PFSK-1 (cell line): ENCODE results near the gene PRPF8. TPM values are rescaled to one million over a fixed set of nuclear protein-coding genes. Genes with fewer than 3 reads are reported as not detected.

ENCODE experiments used
- FOXP2 ChIP-seq: optimal IDR thresholded peaks from 2 replicates; pipeline ENCODE3; 2011; ENCODE audit warnings: borderline replicate concordance, control low read depth, inconsistent platforms; ENCODE audit not compliant: insufficient read depth; ENCODE audit errors: extremely low read length, extremely low read depth
- POLR2AphosphoS5 ChIP-seq: IDR thresholded peaks from 2 replicates; pipeline ENCODE4 v1.6.1; 2012; ENCODE audit warnings: low read depth, mild to moderate bottlenecking, control low read depth, low read length, moderate library complexity
- SIN3A ChIP-seq: IDR thresholded peaks from 2 replicates; pipeline ENCODE4 v1.6.1; 2012; ENCODE audit warnings: mild to moderate bottlenecking, low read length, moderate library complexity, borderline replicate concordance; ENCODE audit not compliant: insufficient read depth
- TAF1 ChIP-seq: IDR thresholded peaks from 2 replicates; pipeline ENCODE4 v1.6.1; 2012; ENCODE audit warnings: low read length, control low read depth, borderline replicate concordance; ENCODE audit not compliant: insufficient read depth
- polyA plus RNA-seq: library from polyadenylated mRNA; unstranded; fragments of >200 nt; gene quantifications from one replicate; pipeline ENCODE4 v1.2.1, GENCODE V29; 2012; ENCODE audit warnings: low read depth, missing spikeins; ENCODE audit not compliant: insufficient read length
- TF ChIP-seq, protein P1 (sequence below), 2 experiments: IDR thresholded peaks; 2 replicates each; pipeline versions ENCODE4 v1.6.1 to v1.8.0; 2011 to 2012; ENCODE audit warnings: low read depth in 2 of 2, low read length in 2 of 2, control low read depth in 1 of 2, inconsistent platforms in 1 of 2, mild to moderate bottlenecking in 1 of 2, moderate library complexity in 1 of 2; ENCODE audit not compliant: insufficient read depth in 1 of 2

PRPF8 gene
- 613 TPM for polyA plus RNA-seq

DNA sequence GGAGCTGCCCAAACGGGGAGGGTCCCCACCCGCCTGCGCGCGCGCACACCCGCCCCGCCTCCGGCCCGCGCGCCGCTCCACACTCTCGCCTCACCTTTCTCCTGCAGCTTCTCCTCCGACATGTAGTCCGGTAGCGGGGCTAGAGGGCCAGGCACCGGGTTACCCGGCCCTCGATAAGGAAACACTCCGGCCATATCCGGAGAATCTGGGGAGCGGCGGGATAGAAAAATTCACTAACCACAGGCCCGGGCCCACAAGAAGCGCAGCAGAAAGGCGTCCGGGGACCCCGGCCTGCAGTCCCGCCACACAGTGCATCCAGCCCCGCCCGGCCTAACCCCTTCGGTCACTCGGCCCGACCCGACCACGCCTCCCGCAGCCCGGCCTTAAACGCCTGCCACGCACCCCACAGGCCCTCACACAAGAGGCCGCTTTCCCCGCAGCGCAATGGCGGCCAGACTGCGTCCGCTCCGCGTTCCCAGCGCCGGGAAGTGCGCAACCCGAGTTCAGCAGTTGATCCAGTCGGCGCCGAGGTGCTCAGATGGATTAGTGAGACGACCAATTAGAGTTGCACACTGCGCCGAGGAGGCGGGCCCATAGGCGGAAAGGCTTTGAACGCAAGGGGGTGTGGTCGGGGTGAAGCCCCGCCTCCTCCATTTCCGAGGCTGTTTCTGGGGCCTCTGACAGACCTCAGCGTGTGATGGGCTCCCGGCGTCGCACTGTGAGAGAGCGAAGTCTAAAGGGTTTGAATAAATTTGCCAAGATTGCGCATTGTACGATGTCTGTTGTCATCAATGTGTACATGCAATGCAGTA is at the start of gene PRPF8:
Gene PRPF8 (minus strand): TSS at position 490 of the 812 bp plus-strand sequence. CDS start 296 bp downstream, at position 194.
- TF ChIP-seq SIN3A (peak; percentile 37; the same call in 1 of the 2 replicates), POLR2AphosphoS5 (peak; percentile 96), TAF1 (0 out of 2 replicates have a peak, but pooled peaks have one; percentile 29), FOXP2 (peak; percentile 24)
- TF ChIP-seq, protein P1, sequence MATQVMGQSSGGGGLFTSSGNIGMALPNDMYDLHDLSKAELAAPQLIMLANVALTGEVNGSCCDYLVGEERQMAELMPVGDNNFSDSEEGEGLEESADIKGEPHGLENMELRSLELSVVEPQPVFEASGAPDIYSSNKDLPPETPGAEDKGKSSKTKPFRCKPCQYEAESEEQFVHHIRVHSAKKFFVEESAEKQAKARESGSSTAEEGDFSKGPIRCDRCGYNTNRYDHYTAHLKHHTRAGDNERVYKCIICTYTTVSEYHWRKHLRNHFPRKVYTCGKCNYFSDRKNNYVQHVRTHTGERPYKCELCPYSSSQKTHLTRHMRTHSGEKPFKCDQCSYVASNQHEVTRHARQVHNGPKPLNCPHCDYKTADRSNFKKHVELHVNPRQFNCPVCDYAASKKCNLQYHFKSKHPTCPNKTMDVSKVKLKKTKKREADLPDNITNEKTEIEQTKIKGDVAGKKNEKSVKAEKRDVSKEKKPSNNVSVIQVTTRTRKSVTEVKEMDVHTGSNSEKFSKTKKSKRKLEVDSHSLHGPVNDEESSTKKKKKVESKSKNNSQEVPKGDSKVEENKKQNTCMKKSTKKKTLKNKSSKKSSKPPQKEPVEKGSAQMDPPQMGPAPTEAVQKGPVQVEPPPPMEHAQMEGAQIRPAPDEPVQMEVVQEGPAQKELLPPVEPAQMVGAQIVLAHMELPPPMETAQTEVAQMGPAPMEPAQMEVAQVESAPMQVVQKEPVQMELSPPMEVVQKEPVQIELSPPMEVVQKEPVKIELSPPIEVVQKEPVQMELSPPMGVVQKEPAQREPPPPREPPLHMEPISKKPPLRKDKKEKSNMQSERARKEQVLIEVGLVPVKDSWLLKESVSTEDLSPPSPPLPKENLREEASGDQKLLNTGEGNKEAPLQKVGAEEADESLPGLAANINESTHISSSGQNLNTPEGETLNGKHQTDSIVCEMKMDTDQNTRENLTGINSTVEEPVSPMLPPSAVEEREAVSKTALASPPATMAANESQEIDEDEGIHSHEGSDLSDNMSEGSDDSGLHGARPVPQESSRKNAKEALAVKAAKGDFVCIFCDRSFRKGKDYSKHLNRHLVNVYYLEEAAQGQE (IDR thresholded peaks at IDR 0.05; ENCODE audit: insufficient read depth in 1 of 2, low read depth in 2 of 2, low read length in 2 of 2), result no peak

DNA sequence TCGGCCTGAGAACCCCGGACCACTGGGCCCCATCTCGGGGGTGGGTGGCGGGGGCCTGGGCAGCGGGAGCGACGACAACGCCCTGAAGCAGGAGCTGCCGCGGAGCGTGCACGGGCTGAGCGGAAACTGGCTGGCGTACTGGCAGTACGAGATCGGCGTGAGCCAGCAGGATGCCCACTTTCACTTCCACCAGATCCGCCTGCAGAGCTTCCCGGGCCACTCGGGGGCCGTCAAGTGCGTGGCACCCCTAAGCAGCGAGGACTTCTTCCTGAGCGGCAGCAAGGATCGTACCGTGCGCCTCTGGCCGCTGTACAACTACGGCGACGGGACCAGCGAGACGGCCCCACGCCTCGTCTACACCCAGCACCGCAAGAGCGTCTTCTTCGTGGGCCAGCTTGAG is 49.1 kb upstream of the PRPF8 start:
- peak; percentile 11 for TF ChIP-seq FOXP2
- TF ChIP-seq, protein P1 (IDR thresholded peaks at IDR 0.05; ENCODE audit: insufficient read depth in 1 of 2, low read depth in 2 of 2, low read length in 2 of 2), result no peak

DNA sequence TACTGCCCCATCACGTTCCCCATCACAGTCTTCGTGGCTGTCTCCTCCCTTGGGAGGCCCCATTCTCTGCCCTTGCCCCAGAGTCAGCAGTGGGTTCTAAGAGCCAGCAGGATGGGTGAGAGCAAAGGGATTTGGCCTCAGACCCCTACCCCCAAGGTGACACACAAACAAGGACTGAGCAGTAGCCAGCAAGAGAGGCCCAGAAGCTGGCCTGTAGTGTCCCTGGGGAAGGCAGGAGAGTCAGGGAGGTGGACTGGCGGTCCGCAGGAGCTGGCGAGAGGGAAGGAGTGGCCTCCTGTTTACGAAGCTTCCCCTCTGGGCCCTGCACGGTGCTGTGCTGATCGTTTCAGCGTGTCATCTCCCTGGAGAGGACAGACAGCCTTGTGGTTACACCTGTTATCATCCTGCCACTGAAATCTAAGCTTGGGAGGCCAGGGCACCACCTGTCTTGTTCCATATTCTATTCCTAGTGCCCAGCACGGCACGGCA is 48.2 kb upstream of the PRPF8 start:
- TF ChIP-seq POLR2AphosphoS5, result no peak
- TF ChIP-seq, protein P1 (IDR thresholded peaks at IDR 0.05; ENCODE audit: insufficient read depth in 1 of 2, low read depth in 2 of 2, low read length in 2 of 2), result no peak
- no peak for TF ChIP-seq SIN3A
- no peak for TF ChIP-seq TAF1
- no peak for TF ChIP-seq FOXP2

DNA sequence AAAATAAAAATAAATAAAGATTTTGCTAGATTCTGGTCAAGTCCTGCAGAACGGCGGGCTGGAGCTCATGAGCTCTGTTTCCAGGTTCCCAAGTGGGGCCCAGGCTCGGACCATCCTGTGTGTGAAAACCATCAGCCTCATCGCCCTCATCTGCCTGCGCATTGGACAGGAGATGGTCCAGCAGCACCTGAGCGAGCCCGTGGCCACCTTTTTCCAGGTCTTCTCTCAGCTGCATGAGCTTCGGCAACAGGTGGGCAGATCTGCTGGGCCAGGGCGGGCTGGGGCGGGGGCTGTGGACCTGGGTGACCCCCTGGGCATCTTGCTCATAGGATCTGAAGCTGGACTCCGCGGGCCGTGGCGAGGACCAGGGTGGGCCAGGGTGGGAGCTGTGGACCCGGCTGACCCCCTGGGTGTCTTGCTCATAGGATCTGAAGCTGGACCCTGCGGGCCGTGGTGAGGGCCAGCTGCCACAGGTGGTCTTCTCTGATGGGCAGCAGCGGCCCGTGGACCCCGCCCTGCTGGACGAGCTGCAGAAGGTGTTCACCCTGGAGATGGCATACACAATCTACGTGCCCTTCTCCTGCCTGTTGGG is 47.7 kb upstream of the PRPF8 start:
- TF ChIP-seq, protein P1 (IDR thresholded peaks at IDR 0.05; ENCODE audit: insufficient read depth in 1 of 2, low read depth in 2 of 2, low read length in 2 of 2), result no peak
- TF ChIP-seq POLR2AphosphoS5, result no peak
- TF ChIP-seq SIN3A, result no peak
- TF ChIP-seq TAF1, result no peak
- TF ChIP-seq FOXP2, result no peak
